IMR-90 (cell line): ENCODE measurements around the gene RESF1.

Experiments
- BHLHE40 ChIP-seq: fragments of 150-350 bp; IDR thresholded peaks from 2 replicates; pipeline ENCODE4 v1.6.1; 2016; ENCODE audit warnings: mild to moderate bottlenecking, low read depth, low read length
- FOS ChIP-seq: fragments of 150-350 bp; IDR thresholded peaks from 2 replicates; pipeline ENCODE4 v1.6.1; 2016; ENCODE audit warnings: low read depth, low read length
- POLR2A ChIP-seq: IDR thresholded peaks from 2 replicates; pipeline ENCODE4 v1.6.1; 2012; ENCODE audit warnings: mild to moderate bottlenecking, low read depth, low read length
- RAD21 ChIP-seq: IDR thresholded peaks from 2 replicates; pipeline ENCODE4 v1.6.1; 2012; ENCODE audit warnings: low read length, improper control_type of control experiment
- RFX5 ChIP-seq: IDR thresholded peaks from 2 replicates; pipeline ENCODE4 v1.8.0; 2012; ENCODE audit warnings: low read depth, mild to moderate bottlenecking, low read length, moderate library complexity
- TF ChIP-seq, protein P1 (sequence below): conservative IDR thresholded peaks from 2 replicates; pipeline ENCODE4 v1.5.1; 2012; ENCODE audit warnings: mild to moderate bottlenecking, low read depth, low read length, improper control_type of control experiment
- TF ChIP-seq, protein P2 (sequence below): fragments of 150-350 bp; IDR thresholded peaks from 2 replicates; pipeline ENCODE4 v1.6.1; 2017; ENCODE audit warnings: mild to moderate bottlenecking, antibody characterized with exemption, low read length, low read depth

DNA sequence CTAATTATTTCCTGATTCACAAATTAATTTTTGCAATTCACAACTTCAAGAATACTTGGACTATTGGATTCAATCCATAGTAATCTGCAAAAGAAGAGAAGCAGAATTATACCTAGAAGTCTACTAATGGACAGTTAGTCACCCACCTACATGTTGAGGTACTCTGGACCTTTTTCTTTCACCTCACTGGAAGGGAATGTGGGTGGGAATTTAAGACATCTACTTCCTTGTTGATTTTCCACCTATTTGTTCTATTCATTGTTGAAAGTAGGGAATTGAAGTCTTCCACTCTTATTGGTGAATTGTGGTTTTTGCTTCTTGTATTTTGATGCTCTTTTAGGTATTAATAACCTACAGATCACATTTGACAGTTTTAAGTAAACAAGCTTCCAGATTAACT lies 11.0 kb downstream of the RESF1 start:
- TF ChIP-seq, protein P1, sequence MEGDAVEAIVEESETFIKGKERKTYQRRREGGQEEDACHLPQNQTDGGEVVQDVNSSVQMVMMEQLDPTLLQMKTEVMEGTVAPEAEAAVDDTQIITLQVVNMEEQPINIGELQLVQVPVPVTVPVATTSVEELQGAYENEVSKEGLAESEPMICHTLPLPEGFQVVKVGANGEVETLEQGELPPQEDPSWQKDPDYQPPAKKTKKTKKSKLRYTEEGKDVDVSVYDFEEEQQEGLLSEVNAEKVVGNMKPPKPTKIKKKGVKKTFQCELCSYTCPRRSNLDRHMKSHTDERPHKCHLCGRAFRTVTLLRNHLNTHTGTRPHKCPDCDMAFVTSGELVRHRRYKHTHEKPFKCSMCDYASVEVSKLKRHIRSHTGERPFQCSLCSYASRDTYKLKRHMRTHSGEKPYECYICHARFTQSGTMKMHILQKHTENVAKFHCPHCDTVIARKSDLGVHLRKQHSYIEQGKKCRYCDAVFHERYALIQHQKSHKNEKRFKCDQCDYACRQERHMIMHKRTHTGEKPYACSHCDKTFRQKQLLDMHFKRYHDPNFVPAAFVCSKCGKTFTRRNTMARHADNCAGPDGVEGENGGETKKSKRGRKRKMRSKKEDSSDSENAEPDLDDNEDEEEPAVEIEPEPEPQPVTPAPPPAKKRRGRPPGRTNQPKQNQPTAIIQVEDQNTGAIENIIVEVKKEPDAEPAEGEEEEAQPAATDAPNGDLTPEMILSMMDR, result no peak
- TF ChIP-seq POLR2A (no peak), RFX5 (no peak), BHLHE40 (no peak), FOS (no peak), RAD21 (no peak)
- TF ChIP-seq, protein P2, sequence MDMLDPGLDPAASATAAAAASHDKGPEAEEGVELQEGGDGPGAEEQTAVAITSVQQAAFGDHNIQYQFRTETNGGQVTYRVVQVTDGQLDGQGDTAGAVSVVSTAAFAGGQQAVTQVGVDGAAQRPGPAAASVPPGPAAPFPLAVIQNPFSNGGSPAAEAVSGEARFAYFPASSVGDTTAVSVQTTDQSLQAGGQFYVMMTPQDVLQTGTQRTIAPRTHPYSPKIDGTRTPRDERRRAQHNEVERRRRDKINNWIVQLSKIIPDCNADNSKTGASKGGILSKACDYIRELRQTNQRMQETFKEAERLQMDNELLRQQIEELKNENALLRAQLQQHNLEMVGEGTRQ, result no peak
